Tongue (tissue), 2 donors: ENCODE results near the gene CAMK2G. TPM values are rescaled to one million over a fixed set of nuclear protein-coding genes. Genes with fewer than 3 reads are reported as not detected.
A peak's percentile ranks its signal among the peaks of the same experiment; 100 is the strongest.
"Not testable (repeated sequence)": the region's sequence is repeated elsewhere in the genome, so short reads cannot be mapped to it uniquely, and the experiment has no call there.

Experiments
- DNase-seq: peaks from one replicate; pipeline ENCODE4 v3.0.0-alpha.2; 2015
- total RNA-seq: library from RNA; depleted of rRNA; stranded (reverse); fragments of >200 nt; gene quantifications from one replicate; pipeline ENCODE4 v1.2.3, GENCODE V29; 2014

Gene CAMK2G
- total RNA-seq, 1 donor from 2014 or later: 37.7 TPM

GRCh38 chr10:73791871-73792400 lies 82.4 kb downstream of the CAMK2G start:
- DNase-seq: no peak

DNA sequence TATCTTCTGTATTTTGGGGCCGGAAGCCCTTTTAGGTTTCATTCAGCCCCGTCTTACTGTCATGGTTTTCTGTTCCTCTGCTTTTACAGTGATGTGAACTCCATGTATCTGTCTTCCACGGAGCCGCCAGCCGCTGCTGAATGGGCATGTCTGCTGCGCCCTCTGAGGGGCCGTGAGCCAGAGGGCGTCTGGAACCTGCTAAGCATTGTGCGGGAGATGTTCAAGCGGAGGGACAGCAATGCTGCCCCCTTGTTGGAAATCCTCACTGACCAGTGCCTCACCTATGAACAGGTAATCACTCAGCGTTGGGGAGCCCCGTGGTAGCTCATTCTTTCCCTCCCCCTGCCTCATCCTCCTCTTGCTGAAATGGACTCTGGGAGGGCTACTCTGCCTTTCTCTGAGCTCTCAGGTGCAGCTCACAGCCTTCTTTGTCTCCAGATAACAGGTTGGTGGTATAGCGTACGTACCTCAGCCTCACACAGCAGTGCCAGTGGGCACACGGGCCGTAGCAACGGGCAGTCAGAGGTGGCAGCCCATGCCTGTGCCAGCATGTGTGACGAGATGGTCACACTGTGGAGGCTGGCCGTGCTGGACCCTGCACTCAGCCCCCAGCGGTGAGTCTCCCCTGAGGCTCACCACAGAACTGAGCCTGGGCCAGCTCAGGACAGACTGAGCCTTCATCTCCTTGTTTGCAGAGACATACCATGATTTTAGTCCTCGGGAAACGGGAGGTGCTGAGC lies 83.3 kb downstream of the CAMK2G start:
- DNase-seq: no peak

DNA sequence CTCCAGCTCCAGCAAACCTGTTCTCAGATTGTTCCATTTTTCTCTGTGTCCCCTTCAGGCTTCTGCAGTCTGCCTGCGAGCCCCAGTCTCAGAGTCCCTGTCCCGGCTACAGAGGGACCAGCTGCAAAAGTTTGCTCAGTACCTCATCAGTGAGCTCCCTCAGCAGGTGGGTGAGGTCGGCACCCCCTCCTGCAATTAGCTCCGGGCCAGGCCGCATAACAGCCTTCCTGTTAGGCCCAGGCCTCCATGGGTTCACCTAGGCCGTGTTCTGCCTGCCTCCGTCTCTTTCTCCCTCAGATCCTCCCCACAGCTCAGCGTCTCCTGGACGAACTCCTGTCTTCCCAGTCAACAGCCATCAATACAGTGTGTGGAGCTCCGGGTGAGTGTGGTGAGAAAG lies 84.7 kb downstream of the CAMK2G start:
- no peak for DNase-seq

DNA sequence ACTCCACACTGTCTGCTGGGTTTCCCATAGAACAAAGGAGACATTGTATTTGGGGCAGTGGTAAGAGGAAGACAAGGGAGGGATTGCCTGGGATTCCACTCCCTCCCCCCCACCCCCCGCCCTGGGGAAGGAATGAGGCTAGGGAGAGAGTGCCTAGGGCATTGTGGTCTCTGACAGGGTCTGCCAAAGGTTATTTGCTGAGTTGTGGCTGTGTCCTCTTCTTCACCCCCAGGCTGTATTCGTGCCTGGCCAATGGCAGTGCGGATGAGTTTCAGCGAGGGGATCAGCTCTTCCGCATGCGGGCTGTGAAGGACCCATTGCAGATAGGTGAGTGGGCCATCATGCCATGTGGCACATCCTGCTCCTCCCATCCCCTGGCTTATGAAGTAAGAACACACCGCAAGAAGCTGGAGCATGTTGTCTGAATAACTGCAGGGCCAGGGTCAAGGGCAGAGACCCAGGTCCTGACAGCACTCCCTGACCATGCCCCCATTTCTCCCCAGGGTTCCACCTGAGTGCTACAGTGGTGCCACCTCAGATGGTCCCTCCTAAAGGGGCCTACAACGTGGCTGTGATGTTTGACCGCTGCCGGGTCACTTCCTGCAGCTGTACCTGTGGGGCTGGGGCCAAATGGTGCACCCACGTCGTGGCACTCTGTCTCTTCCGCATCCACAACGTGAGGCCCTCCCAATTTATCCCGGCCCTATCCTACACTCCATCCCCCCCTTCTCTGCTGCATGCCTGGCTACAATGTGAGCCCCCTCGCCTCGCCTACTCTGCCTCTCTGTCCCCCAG lies 85.3 kb downstream of the CAMK2G start:
- DNase-seq: no peak

DNA sequence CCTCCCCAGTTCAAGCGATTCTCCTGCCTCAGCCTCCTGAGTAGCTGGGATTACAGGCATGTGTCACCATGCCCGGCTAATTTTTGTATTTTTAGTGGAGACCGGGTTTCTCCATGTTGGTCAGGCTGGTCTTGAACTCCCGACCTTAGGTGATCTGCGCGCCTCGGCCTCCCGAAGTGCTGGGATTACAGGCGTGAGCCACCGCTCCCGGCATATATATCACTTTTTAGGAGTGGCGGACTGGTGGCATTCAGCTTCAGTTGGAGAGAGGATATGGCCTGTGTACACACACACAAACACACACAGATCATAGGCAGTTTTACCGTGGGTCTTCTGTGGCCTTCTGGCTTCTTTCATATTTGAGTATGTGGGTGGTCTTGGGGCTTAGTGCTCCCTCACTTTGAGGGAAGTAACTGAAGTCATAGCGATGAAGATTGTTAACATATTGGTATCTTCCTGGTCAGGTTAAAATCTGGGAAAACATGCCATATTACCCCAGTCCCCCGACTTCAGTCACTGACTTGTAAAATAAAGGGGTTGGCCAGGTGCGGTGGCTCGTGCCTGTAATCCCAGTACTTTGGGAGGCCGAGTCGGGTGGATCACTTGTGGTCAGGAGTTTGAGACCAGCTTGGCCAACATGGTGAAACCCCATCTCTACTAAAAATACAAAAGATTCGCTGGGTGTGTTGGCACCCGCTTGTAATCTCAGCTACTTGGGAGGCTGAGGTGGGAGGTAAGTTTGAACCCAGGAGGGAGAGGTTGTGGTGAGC lies 87.1 kb downstream of the CAMK2G start:
- DNase-seq: not testable (repeated sequence)

DNA sequence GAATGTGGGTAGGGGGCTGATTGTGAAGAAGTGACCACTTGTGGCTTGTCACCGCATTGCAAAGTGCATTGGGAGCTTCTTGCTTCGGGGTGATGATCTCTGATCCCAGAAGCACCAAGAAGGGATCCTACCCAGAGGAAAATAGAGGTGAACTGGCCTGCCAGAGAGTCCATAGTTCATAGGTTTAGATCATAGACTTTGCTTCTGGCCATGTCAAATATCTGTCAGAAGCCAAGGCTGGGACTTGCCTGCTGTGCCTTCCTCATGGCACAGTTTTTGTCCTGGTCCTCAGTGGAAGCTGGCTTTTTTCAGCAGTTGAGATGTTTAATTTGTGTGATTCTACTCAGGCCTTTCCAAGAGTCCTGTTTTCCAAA lies 87.9 kb downstream of the CAMK2G start:
- DNase-seq: no peak

- DNase-seq: peak; percentile 49
Measured at GRCh38 chr10:73785721-73786511, 88.4 kb downstream of the CAMK2G start.

DNA sequence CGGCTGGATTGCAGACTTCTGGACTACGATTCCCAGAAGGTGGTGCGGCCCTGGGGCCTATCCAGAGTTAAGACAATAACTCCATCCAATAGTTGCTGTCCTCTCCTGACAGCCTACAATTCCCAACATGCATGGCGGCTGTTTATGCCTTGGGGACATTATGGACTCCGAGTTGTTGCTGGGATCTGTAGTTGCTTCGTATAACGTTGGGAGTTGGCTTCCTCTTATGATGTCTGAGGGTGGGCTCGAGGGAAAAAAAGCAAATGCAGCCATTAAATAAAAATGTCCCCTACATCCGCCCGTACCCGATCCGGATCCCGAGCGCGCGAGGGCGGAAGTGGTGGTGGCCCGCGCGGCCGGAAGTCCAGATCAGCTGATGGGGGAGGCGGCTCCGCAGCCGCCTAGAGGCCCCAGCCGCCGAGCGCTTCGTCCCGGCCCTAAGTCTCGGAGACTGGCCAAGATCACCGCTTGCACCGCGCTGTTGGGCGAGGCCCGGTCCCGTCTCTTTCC lies 89.1 kb downstream of the CAMK2G start, which contains the start of gene ZSWIM8:
Gene ZSWIM8 (plus strand): TSS at position 396 of the 510 bp plus-strand sequence. CDS start 273 bp downstream, outside the sequence.
- peak; percentile 98 for DNase-seq

- no peak for DNase-seq
Measured at GRCh38 chr10:73782749-73783085, 91.6 kb downstream of the CAMK2G start.

DNA sequence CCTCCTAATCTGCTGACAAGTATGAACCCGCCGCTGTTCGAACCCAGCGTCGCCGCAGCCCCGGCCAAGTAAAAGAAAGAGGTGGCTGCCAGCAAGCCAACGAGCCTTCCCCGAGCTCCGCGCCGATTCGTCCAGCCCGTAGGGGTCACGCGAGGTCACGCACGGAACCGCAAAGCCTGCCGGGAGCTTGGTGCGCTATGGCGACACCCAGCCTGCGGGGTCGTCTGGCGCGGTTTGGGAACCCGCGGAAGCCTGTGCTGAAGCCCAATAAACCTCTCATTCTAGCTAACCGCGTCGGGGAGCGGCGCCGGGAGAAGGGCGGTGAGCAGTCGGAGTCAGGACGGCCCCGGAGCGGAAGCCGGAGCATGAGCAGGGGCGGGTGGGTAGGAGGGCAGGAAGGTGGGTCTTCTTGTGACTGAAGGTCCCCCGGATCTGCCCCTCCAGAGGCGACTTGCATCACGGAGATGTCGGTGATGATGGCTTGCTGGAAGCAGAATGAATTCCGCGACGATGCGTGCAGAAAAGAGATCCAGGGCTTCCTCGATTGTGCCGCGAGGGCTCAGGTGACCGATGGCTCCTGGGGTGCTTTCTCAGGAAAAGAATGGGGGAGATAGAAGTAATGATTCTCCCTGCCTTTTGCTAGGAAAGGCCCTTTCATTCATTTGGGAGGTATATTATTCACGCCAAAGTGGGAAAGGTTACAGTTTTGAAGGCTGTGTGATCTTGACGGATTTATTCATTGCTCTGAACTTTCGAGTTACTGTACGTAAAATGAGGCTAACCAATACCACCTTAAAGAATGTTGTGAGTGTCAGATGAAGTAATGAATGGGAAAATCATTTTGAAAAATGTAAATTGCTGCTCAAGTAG lies 92.2 kb downstream of the CAMK2G start, which contains the start of gene CHCHD1:
Gene CHCHD1 (plus strand): TSS at position 170 of the 870 bp plus-strand sequence. CDS start 28 bp downstream, at position 198.
- DNase-seq: peak; percentile 96

GRCh38 chr10:73781548-73781878 lies 92.8 kb downstream of the CAMK2G start:
- DNase-seq: no peak

- DNase-seq: no peak
Measured at GRCh38 chr10:73780966-73781365, 93.4 kb downstream of the CAMK2G start.

DNA sequence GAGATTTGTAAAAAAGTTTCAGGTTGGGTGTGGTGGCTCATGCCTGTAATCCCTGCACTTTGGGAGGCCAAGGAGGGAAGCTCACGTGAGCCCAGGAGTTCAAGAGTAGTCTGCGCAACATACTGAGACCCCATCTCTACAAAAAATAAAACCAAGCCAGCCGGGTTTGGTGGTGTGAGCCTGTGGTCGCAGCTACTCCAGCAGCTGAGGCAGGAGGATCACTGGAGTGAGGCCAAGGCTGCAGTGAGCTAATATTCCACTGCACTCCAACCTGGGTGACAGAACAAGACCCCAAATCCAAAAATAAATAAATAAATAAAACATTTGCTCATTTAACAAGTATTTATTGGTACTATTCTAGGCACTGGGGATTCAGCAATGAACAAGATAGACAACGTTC lies 94.1 kb downstream of the CAMK2G start:
- no peak for DNase-seq

GRCh38 chr10:73779539-73780197 lies 94.7 kb downstream of the CAMK2G start:
- no peak for DNase-seq

- no peak for DNase-seq
Measured at GRCh38 chr10:73779018-73779417, 95.3 kb downstream of the CAMK2G start.

GRCh38 chr10:73774637-73775036 lies 99.7 kb downstream of the CAMK2G start:
- no peak for DNase-seq

DNA sequence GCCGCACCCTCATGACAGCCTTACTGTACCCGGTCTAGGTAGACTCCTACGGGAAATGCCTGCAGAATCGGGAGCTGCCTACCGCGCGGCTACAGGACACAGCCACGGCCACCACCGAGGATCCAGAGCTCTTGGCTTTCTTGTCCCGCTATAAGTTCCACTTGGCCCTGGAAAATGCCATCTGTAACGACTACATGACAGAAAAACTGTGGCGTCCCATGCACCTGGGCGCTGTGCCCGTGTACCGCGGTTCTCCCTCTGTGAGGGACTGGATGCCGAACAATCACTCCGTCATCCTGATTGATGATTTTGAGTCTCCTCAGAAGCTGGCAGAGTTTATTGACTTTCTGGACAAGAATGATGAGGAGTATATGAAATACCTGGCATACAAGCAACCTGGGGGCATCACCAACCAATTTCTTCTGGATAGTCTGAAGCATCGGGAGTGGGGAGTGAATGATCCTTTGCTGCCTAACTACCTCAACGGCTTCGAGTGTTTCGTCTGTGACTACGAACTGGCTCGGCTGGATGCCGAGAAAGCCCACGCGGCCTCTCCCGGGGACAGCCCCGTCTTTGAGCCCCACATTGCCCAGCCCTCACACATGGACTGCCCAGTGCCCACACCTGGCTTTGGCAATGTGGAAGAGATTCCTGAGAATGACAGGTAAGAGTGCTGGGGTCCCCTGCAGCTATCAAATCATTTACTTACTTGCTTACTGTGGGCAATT lies 101.0 kb downstream of the CAMK2G start:
- DNase-seq: no peak

DNA sequence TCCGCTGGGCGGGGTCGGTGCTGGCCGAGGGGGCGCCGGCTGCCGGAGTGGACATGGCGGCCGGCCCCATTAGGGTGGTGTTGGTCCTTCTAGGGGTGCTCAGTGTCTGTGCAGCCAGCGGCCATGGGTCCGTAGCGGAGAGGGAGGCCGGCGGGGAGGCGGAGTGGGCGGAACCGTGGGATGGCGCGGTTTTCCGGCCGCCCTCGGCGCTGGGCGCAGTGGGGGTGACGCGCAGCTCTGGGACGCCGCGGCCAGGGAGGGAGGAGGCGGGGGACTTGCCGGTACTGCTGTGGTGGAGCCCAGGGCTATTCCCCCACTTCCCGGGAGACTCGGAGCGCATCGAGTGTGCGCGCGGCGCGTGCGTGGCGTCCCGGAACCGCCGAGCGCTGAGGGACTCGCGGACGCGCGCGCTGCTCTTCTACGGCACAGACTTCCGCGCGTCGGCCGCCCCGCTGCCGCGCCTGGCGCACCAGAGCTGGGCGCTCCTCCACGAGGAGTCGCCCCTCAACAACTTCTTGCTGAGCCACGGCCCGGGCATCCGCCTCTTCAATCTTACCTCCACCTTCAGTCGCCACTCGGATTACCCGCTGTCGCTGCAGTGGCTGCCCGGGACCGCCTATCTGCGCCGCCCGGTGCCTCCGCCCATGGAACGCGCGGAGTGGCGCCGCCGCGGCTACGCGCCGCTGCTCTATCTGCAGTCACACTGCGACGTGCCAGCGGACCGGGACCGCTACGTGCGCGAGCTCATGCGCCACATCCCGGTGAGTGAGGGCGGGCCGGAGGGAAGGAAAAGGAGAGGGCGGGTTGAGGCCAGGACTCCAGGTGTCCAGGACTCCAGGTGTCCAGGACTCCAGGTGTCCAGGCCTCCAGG lies 101.8 kb downstream of the CAMK2G start:
- peak; percentile 87 for DNase-seq
